PC-9 (cell line): ENCODE measurements around the gene LAP3. TPM values are rescaled to one million over a fixed set of nuclear protein-coding genes. Genes with fewer than 3 reads are reported as not detected.

Experiments
- BruUV-seq: library from RNA; stranded (reverse); fragments of 400-500 nt; replicated peaks from 2 replicates; lab custom pipeline; 2021; lab: Mats Ljungman, UMichigan
- CTCF ChIA-PET: fragments of 300-600 bp; sonication (Branson Sonifier 250); formaldehyde crosslinking; loops from one replicate; lab custom pipeline; 2022; ENCODE audit warnings: antibody characterized with exemption; lab: Charles Lee
- POLR2A ChIA-PET: fragments of 300-600 bp; sonication (Branson Sonifier 250); formaldehyde crosslinking; loops from one replicate; lab custom pipeline; 2022; ENCODE audit warnings: antibody characterized with exemption; ENCODE audit not compliant: unreplicated experiment; lab: Charles Lee
- DNase-seq, 2 experiments: peaks; one replicate each; pipeline versions ENCODE4 v3.0.0 to v3.0.0-alpha.2; 2015 to 2022; ENCODE audit warnings: mixed read lengths in 1 of 2
- H2AFZ ChIP-seq: fragments of 200-600 bp; sonication (generic); 2 replicates; pipeline ENCODE4 v1.8.1; 2017; ENCODE audit warnings: antibody characterized with exemption
- H3F3A ChIP-seq: fragments of 200-600 bp; sonication (generic); 2 replicates; pipeline ENCODE4 v1.8.1; 2017; ENCODE audit warnings: antibody characterized with exemption, mild to moderate bottlenecking, low read depth; ENCODE audit not compliant: insufficient read depth
- H3K27ac ChIP-seq: fragments of 200-600 bp; sonication (generic); 2 replicates; pipeline ENCODE4 v1.6.1; 2016; ENCODE audit warnings: mixed run types
- H3K27me3 ChIP-seq: fragments of 200-600 bp; sonication (generic); 2 replicates; pipeline ENCODE4 v1.6.1; 2016; ENCODE audit warnings: low read depth, mixed run types; ENCODE audit not compliant: insufficient read depth
- H3K36me3 ChIP-seq: fragments of 200-600 bp; sonication (generic); 2 replicates; pipeline ENCODE4 v1.6.1; 2016; ENCODE audit warnings: low read depth, mixed run types
- H3K4me1 ChIP-seq: fragments of 200-600 bp; sonication (generic); replicated peaks from 2 replicates; pipeline ENCODE4 v1.6.1; 2016; ENCODE audit warnings: mixed run types; ENCODE audit not compliant: insufficient read depth
- H3K4me2 ChIP-seq: fragments of 200-600 bp; sonication (generic); 2 replicates; pipeline ENCODE4 v1.6.1; 2017; ENCODE audit warnings: mixed run types
- H3K4me3 ChIP-seq: fragments of 200-600 bp; sonication (generic); 2 replicates; pipeline ENCODE4 v1.6.1; 2016; ENCODE audit warnings: mixed run types
- H3K79me2 ChIP-seq: fragments of 200-600 bp; sonication (generic); 2 replicates; pipeline ENCODE4 v1.6.1; 2017; ENCODE audit warnings: low read depth, mixed run types
- H3K9me2 ChIP-seq: fragments of 200-600 bp; sonication (generic); 2 replicates; pipeline ENCODE4 v1.8.1; 2017; ENCODE audit warnings: mild to moderate bottlenecking; ENCODE audit not compliant: insufficient read depth
- H3K9me3 ChIP-seq: fragments of 200-600 bp; sonication (generic); 2 replicates; pipeline ENCODE4 v1.8.1; 2016; ENCODE audit warnings: low read depth; ENCODE audit not compliant: insufficient read depth
- H4K20me1 ChIP-seq: fragments of 200-600 bp; sonication (generic); 2 replicates; pipeline ENCODE4 v1.8.1; 2017; ENCODE audit not compliant: insufficient read depth
- CTCF ChIP-seq: fragments of 200-600 bp; sonication (generic); conservative IDR thresholded peaks from 2 replicates; pipeline ENCODE4 v1.6.1; 2017; ENCODE audit warnings: mixed run types, antibody characterized with exemption, mild to moderate bottlenecking, moderate library complexity
- EZH2 ChIP-seq: fragments of 200-600 bp; sonication (generic); IDR thresholded peaks from 2 replicates; pipeline ENCODE4 v1.8.0; 2017; ENCODE audit warnings: antibody characterized with exemption, low read depth
- intact Hi-C: fragments of 100-400 bp; cut with micrococcal nuclease; formaldehyde crosslinking; loops from one replicate; pipeline ENCODE4 v1.10.0; 2022; ENCODE audit not compliant: unreplicated experiment
- total RNA-seq: library from RNA; stranded (reverse); gene quantifications from 2 replicates; pipeline ENCODE4 v1.2.3, GENCODE V29; 2021

Gene LAP3
- total RNA-seq, 1 experiment from 2014 or later, result 43.9 TPM

GRCh38 chr4:17583941-17584340, 6.9 kb downstream of the LAP3 start:
- TF ChIP-seq EZH2 (no peak), CTCF (no peak)
- H3K27me3 ChIP-seq, result no peaks in the 10 kb centered on the region
- no peak overlapping the region for H3K4me3 ChIP-seq
- H4K20me1 ChIP-seq, result no peaks in the 10 kb centered on the region
- intact Hi-C loops, result no loop called here
- no peak overlapping the region for H3K27ac ChIP-seq
- no peak overlapping the region for H2AFZ ChIP-seq
- H3K9me3 ChIP-seq, result no peaks in the 10 kb centered on the region
- H3K4me2 ChIP-seq, result no peak overlapping the region
- H3K9me2 ChIP-seq, result no peaks in the 10 kb centered on the region
- DNase-seq, result no peak
- H3K79me2 ChIP-seq, result no peaks in the 10 kb centered on the region
- no peaks in the 10 kb centered on the region for H3F3A ChIP-seq
- H3K36me3 ChIP-seq, result no peaks in the 10 kb centered on the region
- ChIA-PET POLR2A (no interaction called here), CTCF (no interaction called here)
- H3K4me1 ChIP-seq, result no peaks in the 10 kb centered on the region
- BruUV-seq, result no TSS peak

GRCh38 chr4:17584521-17585213, 7.7 kb downstream of the LAP3 start:
- POLR2A ChIA-PET, result no interaction called here
- Histone ChIP-seq H3K9me3 (no peaks in the 10 kb centered on the region), H3K4me1 (no peaks in the 10 kb centered on the region), H3K9me2 (no peaks in the 10 kb centered on the region), H4K20me1 (no peaks in the 10 kb centered on the region), H3K79me2 (no peaks in the 10 kb centered on the region), H3K4me3 (no peak overlapping the region), H3K27ac (no peak overlapping the region), H3K27me3 (no peaks in the 10 kb centered on the region), H3F3A (no peaks in the 10 kb centered on the region), H2AFZ (no peak overlapping the region), H3K4me2 (no peak overlapping the region), H3K36me3 (no peaks in the 10 kb centered on the region)
- no peak for DNase-seq
- no peak for TF ChIP-seq EZH2
- TF ChIP-seq CTCF, result no peak
- intact Hi-C loops, result no loop called here
- no TSS peak for BruUV-seq
- CTCF ChIA-PET, result no interaction called here

GRCh38 chr4:17587094-17587822, 10.3 kb downstream of the LAP3 start:
- POLR2A ChIA-PET, result no interaction called here
- CTCF ChIA-PET, result no interaction called here
- H3K4me1 ChIP-seq, result no peaks in the 10 kb centered on the region
- no peak overlapping the region for H3K27ac ChIP-seq
- no peak for DNase-seq
- no peak for TF ChIP-seq EZH2
- no peak for TF ChIP-seq CTCF
- no peaks in the 10 kb centered on the region for H3K36me3 ChIP-seq
- no peak overlapping the region for H3K4me3 ChIP-seq
- H3K9me2 ChIP-seq, result no peaks in the 10 kb centered on the region
- no peaks in the 10 kb centered on the region for H3K9me3 ChIP-seq
- H3K27me3 ChIP-seq, result no peaks in the 10 kb centered on the region
- H3K79me2 ChIP-seq, result no peaks in the 10 kb centered on the region
- intact Hi-C loops, result no loop called here
- no peak overlapping the region for H3K4me2 ChIP-seq
- no TSS peak for BruUV-seq
- no peak overlapping the region for H2AFZ ChIP-seq
- H3F3A ChIP-seq, result no peaks in the 10 kb centered on the region
- no peaks in the 10 kb centered on the region for H4K20me1 ChIP-seq
